ENCODE results near the gene AUTS2.

Gene AUTS2

GRCh38 chr7:69817841-69818635 is 219.8 kb downstream of the AUTS2 start:
- Histone ChIP-seq H3K4me3 (ENCODE audit: low read depth in 1 of 2, low read length in 2 of 2) (no peak overlapping the region), H3K27me3 (ENCODE audit: low read depth, low read length) (no peaks in the 10 kb centered on the region), H3K36me3 (ENCODE audit: control insufficient read depth in 1 of 2, insufficient read depth in 2 of 2, low read length in 2 of 2) (no peaks in the 10 kb centered on the region), H3K27ac (ENCODE audit: low read length) (no peak overlapping the region), H3K4me1 (ENCODE audit: control insufficient read depth in 1 of 2, insufficient read depth in 2 of 2, low read length in 2 of 2) (peaks cover 0 to 41% of the 10 kb centered on the region in 2 donors), H3K9me3 (ENCODE audit: control insufficient read depth in 1 of 2, low read length in 2 of 2) (no peaks in the 10 kb centered on the region)

DNA sequence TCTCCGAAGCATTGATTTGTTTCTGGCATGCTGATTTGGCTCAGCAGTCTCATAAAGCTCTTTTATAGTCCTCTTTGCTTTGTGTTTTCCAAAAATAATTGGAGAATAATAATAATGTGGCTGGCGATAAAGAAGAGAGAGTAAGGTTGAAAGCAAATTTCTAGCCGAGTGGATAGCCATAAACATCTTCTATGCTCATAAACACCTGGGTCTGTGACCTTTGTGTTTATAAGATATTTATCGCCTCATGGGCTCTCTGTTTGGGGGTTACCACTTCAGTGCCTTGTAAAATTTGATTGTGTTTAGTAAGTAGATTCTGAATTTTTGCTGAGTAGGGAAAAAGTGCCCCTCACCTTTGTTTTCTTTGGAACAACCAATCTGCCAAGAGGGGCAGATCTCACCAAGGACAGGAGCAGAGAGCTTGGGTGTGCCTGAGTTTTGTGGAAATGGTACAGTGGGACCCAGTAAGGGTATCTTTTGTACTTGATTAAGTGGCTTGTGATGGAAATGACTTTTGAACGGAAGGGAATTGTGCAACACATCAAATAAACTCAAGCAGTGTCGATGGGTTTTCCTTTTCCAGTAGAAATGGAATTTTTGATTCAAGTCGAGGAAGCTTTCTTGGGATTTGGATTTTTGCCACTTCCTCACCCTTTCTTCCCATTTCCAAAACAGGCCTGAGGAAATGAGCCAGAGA is 220.5 kb downstream of the AUTS2 start:
- Histone ChIP-seq H3K4me3 (ENCODE audit: low read depth in 1 of 2, low read length in 2 of 2) (no peak overlapping the region), H3K36me3 (ENCODE audit: control insufficient read depth in 1 of 2, insufficient read depth in 2 of 2, low read length in 2 of 2) (no peaks in the 10 kb centered on the region), H3K4me1 (ENCODE audit: control insufficient read depth in 1 of 2, insufficient read depth in 2 of 2, low read length in 2 of 2) (peaks cover 0 to 35% of the 10 kb centered on the region in 2 donors), H3K27ac (ENCODE audit: low read length) (no peak overlapping the region), H3K9me3 (ENCODE audit: control insufficient read depth in 1 of 2, low read length in 2 of 2) (no peaks in the 10 kb centered on the region), H3K27me3 (ENCODE audit: low read depth, low read length) (no peaks in the 10 kb centered on the region)

GRCh38 chr7:69819333-69819705 is 221.0 kb downstream of the AUTS2 start:
- no peaks in the 10 kb centered on the region for H3K36me3 ChIP-seq (ENCODE audit: control insufficient read depth in 1 of 2, insufficient read depth in 2 of 2, low read length in 2 of 2)
- no peaks in the 10 kb centered on the region for H3K27me3 ChIP-seq (ENCODE audit: low read depth, low read length)
- H3K4me1 ChIP-seq (ENCODE audit: control insufficient read depth in 1 of 2, insufficient read depth in 2 of 2, low read length in 2 of 2) = peaks cover 0 to 31% of the 10 kb centered on the region in 2 donors
- no peak overlapping the region for H3K27ac ChIP-seq (ENCODE audit: low read length)
- H3K9me3 ChIP-seq (ENCODE audit: control insufficient read depth in 1 of 2, low read length in 2 of 2) = no peaks in the 10 kb centered on the region
- H3K4me3 ChIP-seq (ENCODE audit: low read depth in 1 of 2, low read length in 2 of 2) = no peak overlapping the region

- H3K27me3 ChIP-seq (ENCODE audit: low read depth, low read length) = no peaks in the 10 kb centered on the region
- H3K36me3 ChIP-seq (ENCODE audit: control insufficient read depth in 1 of 2, insufficient read depth in 2 of 2, low read length in 2 of 2) = no peaks in the 10 kb centered on the region
- H3K4me1 ChIP-seq (ENCODE audit: control insufficient read depth in 1 of 2, insufficient read depth in 2 of 2, low read length in 2 of 2) = peaks cover 0 to 32% of the 10 kb centered on the region in 2 donors
- H3K27ac ChIP-seq (ENCODE audit: low read length) = no peak overlapping the region
- H3K9me3 ChIP-seq (ENCODE audit: control insufficient read depth in 1 of 2, low read length in 2 of 2) = no peaks in the 10 kb centered on the region
- H3K4me3 ChIP-seq (ENCODE audit: low read depth in 1 of 2, low read length in 2 of 2) = no peak overlapping the region
Measured at GRCh38 chr7:69820479-69821192, 222.4 kb downstream of the AUTS2 start.

- Histone ChIP-seq H3K4me3 (ENCODE audit: low read depth in 1 of 2, low read length in 2 of 2) (no peak overlapping the region), H3K4me1 (ENCODE audit: control insufficient read depth in 1 of 2, insufficient read depth in 2 of 2, low read length in 2 of 2) (peaks cover 0 to 23% of the 10 kb centered on the region in 2 donors), H3K36me3 (ENCODE audit: control insufficient read depth in 1 of 2, insufficient read depth in 2 of 2, low read length in 2 of 2) (no peaks in the 10 kb centered on the region), H3K27me3 (ENCODE audit: low read depth, low read length) (no peaks in the 10 kb centered on the region), H3K27ac (ENCODE audit: low read length) (no peak overlapping the region), H3K9me3 (ENCODE audit: control insufficient read depth in 1 of 2, low read length in 2 of 2) (no peaks in the 10 kb centered on the region)
Measured at GRCh38 chr7:69822386-69822785, 224.1 kb downstream of the AUTS2 start.

DNA sequence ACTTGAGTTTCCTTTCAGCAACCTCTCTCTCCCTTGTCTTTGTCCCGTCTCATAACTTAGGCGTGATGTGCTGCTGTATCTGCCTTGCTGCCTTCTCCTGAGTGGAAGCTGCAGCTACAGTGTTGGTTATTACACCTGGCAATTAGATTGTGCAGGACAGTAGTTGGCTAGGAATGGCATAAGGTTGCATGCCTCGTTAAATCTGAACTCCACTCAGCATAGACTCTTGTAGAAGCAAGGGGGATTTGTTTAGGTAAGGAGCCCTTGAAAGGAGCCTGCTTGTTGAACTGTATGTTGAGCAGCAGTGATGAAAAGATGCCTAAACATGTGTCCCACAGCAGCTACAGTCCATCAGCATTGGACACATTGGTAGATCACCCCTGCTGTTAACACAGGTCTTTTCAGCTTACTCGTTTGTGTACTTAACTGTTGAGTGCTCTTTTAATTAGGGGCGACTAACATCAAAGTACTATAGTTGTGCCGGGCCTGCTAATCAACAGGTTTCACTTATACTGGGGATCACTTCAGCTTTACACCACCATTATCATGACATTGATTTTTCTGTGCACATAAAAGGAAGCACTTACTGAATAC is 225.0 kb downstream of the AUTS2 start:
- Histone ChIP-seq H3K4me1 (ENCODE audit: control insufficient read depth in 1 of 2, insufficient read depth in 2 of 2, low read length in 2 of 2) (peaks cover 0 to 15% of the 10 kb centered on the region in 2 donors), H3K4me3 (ENCODE audit: low read depth in 1 of 2, low read length in 2 of 2) (no peak overlapping the region), H3K27me3 (ENCODE audit: low read depth, low read length) (no peaks in the 10 kb centered on the region), H3K27ac (ENCODE audit: low read length) (no peak overlapping the region), H3K9me3 (ENCODE audit: control insufficient read depth in 1 of 2, low read length in 2 of 2) (no peaks in the 10 kb centered on the region), H3K36me3 (ENCODE audit: control insufficient read depth in 1 of 2, insufficient read depth in 2 of 2, low read length in 2 of 2) (no peaks in the 10 kb centered on the region)

- Histone ChIP-seq H3K36me3 (ENCODE audit: control insufficient read depth in 1 of 2, insufficient read depth in 2 of 2, low read length in 2 of 2) (no peaks in the 10 kb centered on the region), H3K9me3 (ENCODE audit: control insufficient read depth in 1 of 2, low read length in 2 of 2) (no peaks in the 10 kb centered on the region), H3K4me3 (ENCODE audit: low read depth in 1 of 2, low read length in 2 of 2) (no peak overlapping the region), H3K4me1 (ENCODE audit: control insufficient read depth in 1 of 2, insufficient read depth in 2 of 2, low read length in 2 of 2) (peaks cover 0 to 8% of the 10 kb centered on the region in 2 donors), H3K27ac (ENCODE audit: low read length) (no peak overlapping the region), H3K27me3 (ENCODE audit: low read depth, low read length) (no peaks in the 10 kb centered on the region)
Measured at GRCh38 chr7:69825113-69825972, 227.1 kb downstream of the AUTS2 start.

GRCh38 chr7:69826283-69826682 is 228.0 kb downstream of the AUTS2 start:
- Histone ChIP-seq H3K4me1 (ENCODE audit: control insufficient read depth in 1 of 2, insufficient read depth in 2 of 2, low read length in 2 of 2) (peaks cover 0 to 8% of the 10 kb centered on the region in 2 donors), H3K27ac (ENCODE audit: low read length) (no peak overlapping the region), H3K27me3 (ENCODE audit: low read depth, low read length) (no peaks in the 10 kb centered on the region), H3K4me3 (ENCODE audit: low read depth in 1 of 2, low read length in 2 of 2) (no peak overlapping the region), H3K36me3 (ENCODE audit: control insufficient read depth in 1 of 2, insufficient read depth in 2 of 2, low read length in 2 of 2) (no peaks in the 10 kb centered on the region), H3K9me3 (ENCODE audit: control insufficient read depth in 1 of 2, low read length in 2 of 2) (no peaks in the 10 kb centered on the region)

- no peak overlapping the region for H3K27ac ChIP-seq (ENCODE audit: low read length)
- H3K4me3 ChIP-seq (ENCODE audit: low read depth in 1 of 2, low read length in 2 of 2) = no peak overlapping the region
- H3K36me3 ChIP-seq (ENCODE audit: control insufficient read depth in 1 of 2, insufficient read depth in 2 of 2, low read length in 2 of 2) = no peaks in the 10 kb centered on the region
- no peaks in the 10 kb centered on the region for H3K9me3 ChIP-seq (ENCODE audit: control insufficient read depth in 1 of 2, low read length in 2 of 2)
- H3K4me1 ChIP-seq (ENCODE audit: control insufficient read depth in 1 of 2, insufficient read depth in 2 of 2, low read length in 2 of 2) = peaks cover 0 to 8% of the 10 kb centered on the region in 2 donors
- H3K27me3 ChIP-seq (ENCODE audit: low read depth, low read length) = no peaks in the 10 kb centered on the region
Measured at GRCh38 chr7:69827140-69827539, 228.9 kb downstream of the AUTS2 start.

DNA sequence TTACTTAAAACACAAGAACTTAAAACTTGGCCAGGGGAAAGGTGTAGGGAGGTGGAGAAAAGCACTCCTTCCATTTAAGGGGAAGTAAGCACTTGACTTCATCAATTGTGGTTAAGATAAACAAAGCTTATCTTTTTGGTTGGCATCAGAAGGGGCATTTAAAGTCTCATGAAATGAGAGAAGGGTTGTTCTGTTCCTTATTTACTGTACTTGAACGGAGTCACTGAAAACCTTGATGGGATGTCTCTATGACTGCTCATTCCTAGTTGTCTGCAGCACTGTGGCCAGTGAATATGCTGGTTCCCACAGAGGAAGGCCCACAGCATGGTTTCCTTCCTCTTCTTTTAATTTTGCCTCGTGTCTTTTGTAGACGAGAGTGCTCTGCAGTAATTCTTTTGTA is 229.3 kb downstream of the AUTS2 start:
- Histone ChIP-seq H3K27ac (ENCODE audit: low read length) (no peak overlapping the region), H3K36me3 (ENCODE audit: control insufficient read depth in 1 of 2, insufficient read depth in 2 of 2, low read length in 2 of 2) (no peaks in the 10 kb centered on the region), H3K9me3 (ENCODE audit: control insufficient read depth in 1 of 2, low read length in 2 of 2) (no peaks in the 10 kb centered on the region), H3K4me3 (ENCODE audit: low read depth in 1 of 2, low read length in 2 of 2) (no peak overlapping the region), H3K27me3 (ENCODE audit: low read depth, low read length) (no peaks in the 10 kb centered on the region), H3K4me1 (ENCODE audit: control insufficient read depth in 1 of 2, insufficient read depth in 2 of 2, low read length in 2 of 2) (peaks cover 0 to 8% of the 10 kb centered on the region in 2 donors)

Measured in muscle layer of duodenum (tissue), 2 donors.